Astrocyte of the cerebellum (primary cell): ENCODE data around the gene COTL1.

ENCODE experiments used
- DNase-seq: peaks from one replicate; pipeline ENCODE4 v3.0.0-alpha.2; 2011; ENCODE audit warnings: low read depth
- H3K4me3 ChIP-seq: 2 replicates; pipeline ENCODE4 v1.5.1; 2011; ENCODE audit warnings: mild to moderate bottlenecking, low read depth, low read length, moderate library complexity
- in situ Hi-C: cut with HindIII; loops from 2 replicates; pipeline ENCODE4 v1.10.0; 2017; ENCODE audit warnings: low sequenced_read_pairs
- TF ChIP-seq, protein P1 (sequence below): IDR thresholded peaks from 2 replicates; pipeline ENCODE4 v1.5.1; 2012; ENCODE audit warnings: low read length, low read depth, moderate library complexity, mild to moderate bottlenecking; ENCODE audit errors: missing control alignments

Gene COTL1

DNA sequence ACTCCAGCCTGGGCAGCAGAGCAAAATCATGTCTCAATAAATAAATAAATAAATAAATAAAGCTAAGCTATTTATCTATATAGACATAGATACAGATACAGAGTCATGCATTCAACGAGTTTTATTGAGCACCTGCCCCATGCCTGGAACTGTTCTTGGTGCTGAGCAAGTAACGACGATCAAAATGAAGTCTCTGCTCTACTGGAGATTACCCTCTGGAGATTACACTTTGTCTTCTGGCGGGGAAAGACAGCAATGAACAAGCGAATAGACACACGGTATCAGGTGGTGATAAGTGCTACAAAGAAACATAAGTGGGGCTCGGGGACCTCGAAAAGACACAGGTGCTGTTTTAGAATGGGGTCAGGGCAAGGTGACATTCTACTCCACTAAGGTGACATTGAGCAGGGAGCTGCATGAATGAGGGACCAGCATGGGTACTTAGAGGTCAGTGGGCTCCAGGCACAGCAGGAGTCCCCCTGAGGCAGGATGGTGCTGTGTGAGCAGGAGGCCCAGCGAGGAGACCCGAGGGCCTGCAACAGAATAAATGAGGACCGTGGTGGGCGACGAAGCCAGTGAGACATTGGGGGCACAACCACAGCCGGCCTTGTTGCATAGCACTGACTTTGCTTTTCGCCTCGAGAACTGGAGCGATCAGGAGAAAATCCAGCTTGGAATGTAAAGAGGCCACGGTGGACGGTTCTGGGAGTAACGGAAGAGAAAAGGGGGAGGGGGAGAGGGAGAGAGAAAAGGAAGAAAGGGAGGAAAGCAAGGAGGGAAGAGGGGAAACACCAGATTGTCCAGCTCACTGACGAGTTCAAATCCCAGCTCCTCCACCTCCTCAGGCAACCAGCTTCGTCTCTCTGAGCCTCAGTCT is 71.0 kb downstream of the COTL1 start:
- TF ChIP-seq, protein P1, sequence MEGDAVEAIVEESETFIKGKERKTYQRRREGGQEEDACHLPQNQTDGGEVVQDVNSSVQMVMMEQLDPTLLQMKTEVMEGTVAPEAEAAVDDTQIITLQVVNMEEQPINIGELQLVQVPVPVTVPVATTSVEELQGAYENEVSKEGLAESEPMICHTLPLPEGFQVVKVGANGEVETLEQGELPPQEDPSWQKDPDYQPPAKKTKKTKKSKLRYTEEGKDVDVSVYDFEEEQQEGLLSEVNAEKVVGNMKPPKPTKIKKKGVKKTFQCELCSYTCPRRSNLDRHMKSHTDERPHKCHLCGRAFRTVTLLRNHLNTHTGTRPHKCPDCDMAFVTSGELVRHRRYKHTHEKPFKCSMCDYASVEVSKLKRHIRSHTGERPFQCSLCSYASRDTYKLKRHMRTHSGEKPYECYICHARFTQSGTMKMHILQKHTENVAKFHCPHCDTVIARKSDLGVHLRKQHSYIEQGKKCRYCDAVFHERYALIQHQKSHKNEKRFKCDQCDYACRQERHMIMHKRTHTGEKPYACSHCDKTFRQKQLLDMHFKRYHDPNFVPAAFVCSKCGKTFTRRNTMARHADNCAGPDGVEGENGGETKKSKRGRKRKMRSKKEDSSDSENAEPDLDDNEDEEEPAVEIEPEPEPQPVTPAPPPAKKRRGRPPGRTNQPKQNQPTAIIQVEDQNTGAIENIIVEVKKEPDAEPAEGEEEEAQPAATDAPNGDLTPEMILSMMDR: no peak
- H3K4me3 ChIP-seq: no peak overlapping the region
- DNase-seq: no peak
- in situ Hi-C loops: no loop called here

DNA sequence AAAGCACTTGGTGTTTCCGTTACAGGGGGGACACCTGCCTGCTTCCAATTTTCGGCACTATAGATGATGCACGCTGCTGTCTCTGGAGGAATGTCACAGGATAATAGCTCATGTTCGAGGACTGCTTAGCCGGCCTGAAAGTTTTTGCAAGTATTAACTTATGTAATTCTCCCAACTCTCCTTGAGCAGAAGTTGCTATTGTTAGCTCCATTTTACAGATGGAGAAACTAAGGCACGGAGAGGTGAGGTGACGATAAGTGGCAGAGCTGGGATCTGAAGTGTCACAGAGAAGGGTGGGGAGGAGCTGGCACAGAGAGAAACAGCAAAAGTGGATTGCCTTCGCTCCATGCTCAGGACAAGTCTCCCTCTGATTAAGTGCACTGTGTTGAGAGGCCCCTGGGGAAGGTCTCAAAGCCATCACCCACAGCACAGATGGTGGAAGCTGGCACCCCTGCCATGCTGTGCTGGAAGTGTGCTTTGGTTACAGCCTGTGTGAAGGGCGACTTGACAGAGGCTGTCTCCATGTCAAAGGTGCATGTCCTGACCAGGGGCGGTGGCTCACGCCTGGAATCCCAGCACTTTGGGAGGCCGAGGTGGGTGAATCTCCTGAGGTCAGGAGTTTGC is 72.7 kb downstream of the COTL1 start:
- no peak for DNase-seq
- TF ChIP-seq, protein P1: no peak
- in situ Hi-C loops: no loop called here
- no peak overlapping the region for H3K4me3 ChIP-seq

DNA sequence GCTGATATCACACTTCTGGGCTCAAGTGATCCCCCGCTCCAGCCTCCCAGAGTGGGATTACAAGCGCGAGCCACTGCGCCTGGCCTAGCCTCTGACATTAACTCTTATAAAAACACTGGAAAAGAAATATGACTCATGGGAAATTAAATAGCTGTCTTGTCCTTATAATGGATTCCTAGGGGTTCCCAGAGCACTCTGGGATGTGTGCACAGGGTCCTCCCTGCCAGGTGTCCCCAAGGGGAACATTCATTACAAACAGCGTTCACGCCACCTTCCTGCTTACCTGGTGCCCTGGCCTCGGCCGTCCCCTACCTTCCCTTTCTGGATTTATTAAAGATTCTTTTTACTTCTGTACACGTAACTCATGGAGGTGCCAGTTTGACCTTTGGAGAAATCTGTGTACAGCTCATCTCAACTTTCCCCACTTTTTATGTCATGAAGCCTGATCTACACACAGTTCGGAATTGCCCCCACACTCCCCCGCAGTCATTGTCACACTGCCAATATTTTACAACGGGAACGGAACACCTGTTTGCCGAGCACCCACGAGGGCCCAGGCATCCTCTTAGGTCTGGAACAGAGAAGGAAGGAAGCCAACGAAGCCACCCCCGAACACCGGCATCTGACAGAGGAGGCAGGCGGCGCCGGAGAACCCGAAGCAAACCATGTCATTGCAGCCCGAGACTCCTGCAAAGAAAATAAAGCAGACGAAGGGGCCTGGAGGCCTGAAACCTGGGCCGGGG is 73.7 kb downstream of the COTL1 start:
- in situ Hi-C loops: no loop called here
- TF ChIP-seq, protein P1: no peak
- DNase-seq: no peak

DNA sequence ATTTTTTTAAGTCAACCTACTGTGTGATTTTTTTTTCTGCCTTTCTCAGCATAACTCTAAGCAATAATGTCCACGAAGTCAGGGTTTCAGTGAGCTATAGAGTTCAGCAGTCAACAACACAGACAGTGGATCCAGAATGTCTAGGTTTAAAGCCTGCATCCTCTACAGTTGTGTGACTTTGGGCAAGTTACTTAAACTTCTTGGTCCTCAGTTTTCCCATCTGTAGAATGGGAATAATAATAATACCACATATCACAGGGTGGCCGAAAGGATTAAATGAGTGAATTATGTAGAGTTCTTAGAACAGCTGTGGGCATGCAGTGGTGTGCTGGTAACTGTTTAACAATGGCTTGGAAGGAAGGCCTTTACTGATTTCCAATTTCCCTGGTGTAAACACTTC is 74.6 kb downstream of the COTL1 start:
- no peak overlapping the region for H3K4me3 ChIP-seq
- no peak for DNase-seq
- in situ Hi-C loops: no loop called here
- TF ChIP-seq, protein P1: no peak

More for the DNA sequence above, 73.7 kb downstream of the COTL1 start:
- no peak overlapping the region for H3K4me3 ChIP-seq

DNA sequence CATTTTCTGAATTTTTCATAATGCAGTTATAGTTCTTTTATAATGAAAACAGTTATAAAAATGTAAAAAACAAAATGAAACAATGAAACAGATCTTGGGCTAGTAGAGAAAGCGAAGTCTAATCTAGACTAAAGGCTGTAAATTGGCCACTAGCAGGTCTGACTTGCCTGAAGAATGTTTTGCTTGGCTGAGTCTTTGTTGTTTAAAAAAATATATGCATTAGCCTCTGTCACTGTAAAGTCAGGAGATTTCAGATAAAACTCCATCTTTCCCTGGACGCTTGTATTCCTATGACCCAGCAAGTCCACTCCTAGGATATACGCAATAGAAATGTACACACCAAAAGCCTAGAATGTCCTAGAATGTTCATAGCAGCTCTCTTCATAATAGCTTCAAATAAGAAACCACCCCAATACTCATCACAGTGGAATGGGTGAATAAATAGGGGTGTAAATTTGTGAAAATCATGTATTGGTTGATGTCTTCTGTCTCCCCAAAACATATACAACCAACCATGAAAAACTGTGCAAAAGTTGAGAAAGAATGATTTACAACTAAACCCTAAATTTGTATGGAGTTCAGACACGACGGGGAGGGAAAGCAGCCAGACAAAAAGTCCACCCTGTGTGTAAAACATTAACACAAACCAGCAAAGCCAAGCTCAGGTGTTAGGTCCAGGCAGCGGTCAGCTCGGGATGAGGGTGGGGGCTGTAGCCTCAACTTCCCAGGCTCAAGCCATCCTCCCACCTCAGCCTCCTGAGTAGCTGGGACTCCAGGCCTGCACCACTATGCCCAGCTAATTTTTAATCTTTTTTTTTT is 75.7 kb downstream of the COTL1 start:
- no peak for DNase-seq
- in situ Hi-C loops: no loop called here
- TF ChIP-seq, protein P1: no peak
- H3K4me3 ChIP-seq: no peak overlapping the region

DNA sequence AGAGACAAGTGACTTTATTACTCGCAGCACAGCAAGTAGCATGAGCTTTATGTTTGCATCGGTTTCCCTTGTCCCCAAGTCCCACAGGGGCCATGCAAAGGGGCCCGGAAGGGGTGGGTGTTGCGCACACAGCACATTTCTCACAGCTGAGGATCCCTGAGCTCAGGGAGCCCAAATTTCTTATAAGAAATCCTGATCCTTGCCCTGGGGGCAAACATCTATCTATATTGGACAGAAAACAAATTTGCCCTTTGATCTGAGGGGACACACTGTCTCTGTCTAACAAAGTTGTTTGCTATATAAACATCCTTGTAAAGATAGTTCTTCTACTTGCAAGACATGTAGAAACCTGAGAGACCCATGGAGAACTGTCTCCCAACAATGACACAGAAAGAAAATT is 77.7 kb downstream of the COTL1 start:
- TF ChIP-seq, protein P1: no peak
- DNase-seq: no peak
- in situ Hi-C loops: no loop called here

More for the DNA sequence above, 77.7 kb downstream of the COTL1 start:
- H3K4me3 ChIP-seq: no peak overlapping the region
